Measurements from ENCODE around the gene USP3.

GRCh38 chr15:63457379-63457778 lies 47.0 kb upstream of the USP3 start:
- no peak for TF ChIP-seq EZH2 (IDR thresholded peaks at IDR 0.05; ENCODE audit: insufficient read depth, poor library complexity, severe bottlenecking)
- no peak for TF ChIP-seq EZH2phosphoT487 (IDR thresholded peaks at IDR 0.05; ENCODE audit: insufficient read depth, low read depth)

Data from GM23248 (cell line).